Measurements from ENCODE around the gene OPN3.

The OPN3 gene

GRCh38 chr1:241681861-241682448 lies 41.8 kb upstream of the OPN3 start (continued):
- 0 out of 2 replicates have a peak, but pooled peaks have one; percentile 24 for TF ChIP-seq TSHZ1 (tag by site-specific recombination; IDR thresholded peaks at IDR 0.05; ENCODE audit: borderline replicate concordance)

- Histone ChIP-seq H3K36me3 (ENCODE audit: control insufficient read depth in 2 of 2, insufficient read depth in 1 of 2, low read length in 2 of 2) (no peaks in the 10 kb centered on the region), H3K4me3 (ENCODE audit: low read depth, low read length) (no peak overlapping the region), H3K27ac (ENCODE audit: extremely low read depth, low read depth, low read length) (no peak overlapping the region), H3K4me1 (ENCODE audit: control insufficient read depth, insufficient read depth, low read length) (peaks cover 4% of the 10 kb centered on the region), H3K9me3 (ENCODE audit: control insufficient read depth, insufficient read depth, low read depth, low read length) (no peaks in the 10 kb centered on the region)
- ChIA-PET CTCF (interaction anchor here (1.1 kb wide), 1 partner anchor 9 kb away, joined by 3 read pairs; no protein-coding TSS in a partner anchor), POLR2A (no interaction called here)
- TF ChIP-seq ZSCAN30 (tag by site-specific recombination; IDR thresholded peaks at IDR 0.05) (no peak; the same call in 1 of the 2 replicates), ZNF112 (tag by site-specific recombination; IDR thresholded peaks at IDR 0.05) (no peak), KLF7 (tag by site-specific recombination; IDR thresholded peaks at IDR 0.05; ENCODE audit: borderline replicate concordance) (no peak), ZNF629 (tag by site-specific recombination; IDR thresholded peaks at IDR 0.05) (no peak), ZNF10 (tag by site-specific recombination; IDR thresholded peaks at IDR 0.05) (no peak), ZXDB (tag by site-specific recombination; IDR thresholded peaks at IDR 0.05) (no peak), ZNF335 (tag by site-specific recombination; conservative IDR thresholded peaks at IDR 0.05) (no peak), ZNF19 (tag by site-specific recombination; IDR thresholded peaks at IDR 0.05; ENCODE audit: low read depth) (no peak)
- TF ChIP-seq, protein P1, sequence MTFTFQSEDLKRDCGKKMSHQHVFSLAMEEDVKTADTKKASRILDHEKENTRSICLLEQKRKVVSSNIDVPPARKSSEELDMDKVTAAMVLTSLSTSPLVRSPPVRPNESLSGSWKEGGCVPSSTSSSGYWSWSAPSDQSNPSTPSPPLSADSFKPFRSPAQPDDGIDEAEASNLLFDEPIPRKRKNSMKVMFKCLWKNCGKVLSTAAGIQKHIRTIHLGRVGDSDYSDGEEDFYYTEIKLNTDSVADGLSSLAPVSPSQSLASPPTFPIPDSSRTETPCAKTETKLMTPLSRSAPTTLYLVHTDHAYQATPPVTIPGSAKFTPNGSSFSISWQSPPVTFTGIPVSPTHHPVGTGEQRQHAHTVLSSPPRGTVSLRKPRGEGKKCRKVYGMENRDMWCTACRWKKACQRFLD (tag by site-specific recombination; IDR thresholded peaks at IDR 0.05) = no peak
Measured at GRCh38 chr1:241679961-241680360, 39.8 kb upstream of the OPN3 start.

DNA sequence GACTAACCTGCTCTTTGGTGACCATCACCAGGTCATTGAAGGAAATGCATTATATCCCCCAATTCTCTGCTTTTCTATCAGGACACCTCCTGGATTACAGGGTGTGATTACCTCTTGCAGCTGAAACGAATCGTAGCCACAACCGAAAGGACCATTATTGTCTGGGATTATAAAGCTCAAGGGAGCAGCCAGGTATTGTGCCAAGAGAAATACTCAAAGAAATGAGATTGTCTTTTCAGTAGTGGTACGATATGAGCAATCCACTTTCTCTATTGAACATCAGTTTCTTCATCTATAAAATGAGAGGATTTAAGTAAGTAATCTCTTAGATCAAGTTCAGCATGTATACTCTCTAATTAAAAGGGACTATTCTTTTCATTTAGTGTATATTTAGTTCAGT lies 39.2 kb upstream of the OPN3 start:
- Histone ChIP-seq H3K27ac (ENCODE audit: extremely low read depth, low read depth, low read length) (no peak overlapping the region), H3K4me1 (ENCODE audit: control insufficient read depth, insufficient read depth, low read length) (peaks cover 4% of the 10 kb centered on the region), H3K4me3 (ENCODE audit: low read depth, low read length) (no peak overlapping the region), H3K36me3 (ENCODE audit: control insufficient read depth in 2 of 2, insufficient read depth in 1 of 2, low read length in 2 of 2) (no peaks in the 10 kb centered on the region), H3K9me3 (ENCODE audit: control insufficient read depth, insufficient read depth, low read depth, low read length) (no peaks in the 10 kb centered on the region)
- CTCF ChIA-PET = interaction anchor here (1.1 kb wide), 1 partner anchor 9 kb away, joined by 3 read pairs; no protein-coding TSS in a partner anchor
- TF ChIP-seq OVOL3 (tag by site-specific recombination; IDR thresholded peaks at IDR 0.05) (peak; percentile 77), FEZF1 (tag by site-specific recombination; IDR thresholded peaks at IDR 0.05) (peak; percentile 77), ZNF211 (tag by site-specific recombination; IDR thresholded peaks at IDR 0.05; ENCODE audit: low read depth) (no peak), ZNF843 (tag by site-specific recombination; IDR thresholded peaks at IDR 0.05) (0 out of 2 replicates have a peak, but pooled peaks have one; percentile 10), WT1 (tag by site-specific recombination; IDR thresholded peaks at IDR 0.05) (peak; percentile 50), ZNF664 (tag by site-specific recombination; IDR thresholded peaks at IDR 0.05) (peak; percentile 8; the same call in 1 of the 2 replicates), MYNN (tag by site-specific recombination; IDR thresholded peaks at IDR 0.05; ENCODE audit: borderline replicate concordance) (no peak), ZNF202 (tag by site-specific recombination; IDR thresholded peaks at IDR 0.05; ENCODE audit: borderline replicate concordance) (no peak)
- TF ChIP-seq, protein P2, sequence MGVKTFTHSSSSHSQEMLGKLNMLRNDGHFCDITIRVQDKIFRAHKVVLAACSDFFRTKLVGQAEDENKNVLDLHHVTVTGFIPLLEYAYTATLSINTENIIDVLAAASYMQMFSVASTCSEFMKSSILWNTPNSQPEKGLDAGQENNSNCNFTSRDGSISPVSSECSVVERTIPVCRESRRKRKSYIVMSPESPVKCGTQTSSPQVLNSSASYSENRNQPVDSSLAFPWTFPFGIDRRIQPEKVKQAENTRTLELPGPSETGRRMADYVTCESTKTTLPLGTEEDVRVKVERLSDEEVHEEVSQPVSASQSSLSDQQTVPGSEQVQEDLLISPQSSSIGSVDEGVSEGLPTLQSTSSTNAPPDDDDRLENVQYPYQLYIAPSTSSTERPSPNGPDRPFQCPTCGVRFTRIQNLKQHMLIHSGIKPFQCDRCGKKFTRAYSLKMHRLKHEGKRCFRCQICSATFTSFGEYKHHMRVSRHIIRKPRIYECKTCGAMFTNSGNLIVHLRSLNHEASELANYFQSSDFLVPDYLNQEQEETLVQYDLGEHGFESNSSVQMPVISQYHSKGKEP (tag by site-specific recombination; IDR thresholded peaks at IDR 0.05) = peak; percentile 48
- POLR2A ChIA-PET = no interaction called here

All from HEK293 (cell line).